ENCODE data around the gene SEC24C. TPM values are rescaled to one million over a fixed set of nuclear protein-coding genes. Genes with fewer than 3 reads are reported as not detected.

Gene SEC24C
- total RNA-seq, 1 donor from 2014 or later: 89.8 TPM

DNA sequence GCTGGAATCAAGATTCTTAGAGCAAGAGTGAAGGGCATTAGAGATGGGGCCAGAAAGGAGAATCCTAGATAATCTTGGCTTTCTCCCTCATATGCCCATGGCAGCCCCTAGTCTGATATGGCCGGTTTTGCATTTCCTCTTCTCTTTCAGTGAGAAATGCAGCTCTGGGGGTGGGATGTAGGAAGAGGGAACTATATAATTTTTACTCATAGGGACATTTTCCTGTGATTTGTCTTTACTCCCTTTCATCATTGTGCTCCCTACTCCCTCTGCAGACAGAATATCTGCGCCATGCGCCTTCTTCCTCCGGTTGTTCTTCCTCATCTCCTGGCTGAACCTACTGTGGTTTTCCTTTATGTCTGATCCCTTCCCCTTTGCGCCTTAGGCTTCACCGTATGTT lies 20.9 kb downstream of the SEC24C start:
- intact Hi-C loops (cut with micrococcal nuclease): no loop called here
- Mint-ChIP-seq H3K4me1 (peaks cover 33% of the 10 kb centered on the region), H3K27ac (no peak overlapping the region), H3K4me3 (no peak overlapping the region), H3K9me3 (no peaks in the 10 kb centered on the region), H3K27me3 (no peaks in the 10 kb centered on the region), H3K36me3 (ENCODE audit: low read depth) (peaks cover 96% of the 10 kb centered on the region)
- no peak for DNase-seq
- ChIA-PET POLR2A (interaction anchor here (0.6 kb wide), 1 partner anchor 12 kb away, joined by 5 read pairs; no protein-coding TSS in a partner anchor), CTCF (no interaction called here)
- TF ChIP-seq, protein P1, sequence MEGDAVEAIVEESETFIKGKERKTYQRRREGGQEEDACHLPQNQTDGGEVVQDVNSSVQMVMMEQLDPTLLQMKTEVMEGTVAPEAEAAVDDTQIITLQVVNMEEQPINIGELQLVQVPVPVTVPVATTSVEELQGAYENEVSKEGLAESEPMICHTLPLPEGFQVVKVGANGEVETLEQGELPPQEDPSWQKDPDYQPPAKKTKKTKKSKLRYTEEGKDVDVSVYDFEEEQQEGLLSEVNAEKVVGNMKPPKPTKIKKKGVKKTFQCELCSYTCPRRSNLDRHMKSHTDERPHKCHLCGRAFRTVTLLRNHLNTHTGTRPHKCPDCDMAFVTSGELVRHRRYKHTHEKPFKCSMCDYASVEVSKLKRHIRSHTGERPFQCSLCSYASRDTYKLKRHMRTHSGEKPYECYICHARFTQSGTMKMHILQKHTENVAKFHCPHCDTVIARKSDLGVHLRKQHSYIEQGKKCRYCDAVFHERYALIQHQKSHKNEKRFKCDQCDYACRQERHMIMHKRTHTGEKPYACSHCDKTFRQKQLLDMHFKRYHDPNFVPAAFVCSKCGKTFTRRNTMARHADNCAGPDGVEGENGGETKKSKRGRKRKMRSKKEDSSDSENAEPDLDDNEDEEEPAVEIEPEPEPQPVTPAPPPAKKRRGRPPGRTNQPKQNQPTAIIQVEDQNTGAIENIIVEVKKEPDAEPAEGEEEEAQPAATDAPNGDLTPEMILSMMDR (IDR thresholded peaks at IDR 0.05): no peak
- no peak for ATAC-seq (ENCODE audit: low read depth)

DNA sequence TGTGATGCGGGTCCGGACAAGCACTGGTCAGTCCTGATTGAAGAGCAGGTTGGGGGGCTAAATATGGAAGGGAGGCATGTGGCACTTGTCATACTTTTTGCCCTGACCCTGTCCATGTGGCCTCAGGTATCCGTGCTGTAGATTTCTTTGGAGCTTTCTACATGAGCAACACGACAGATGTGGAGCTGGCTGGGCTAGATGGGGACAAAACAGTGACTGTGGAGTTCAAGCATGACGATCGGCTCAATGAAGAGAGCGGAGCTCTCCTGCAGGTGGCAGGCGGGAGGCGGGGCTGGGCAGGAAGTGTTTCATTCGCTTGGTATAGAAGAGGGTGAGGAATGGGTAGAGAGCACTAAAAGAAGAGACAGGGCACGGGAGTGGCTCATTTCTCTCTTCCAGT lies 24.7 kb downstream of the SEC24C start:
- Mint-ChIP-seq H3K9me3 (no peaks in the 10 kb centered on the region), H3K4me1 (peaks cover 43% of the 10 kb centered on the region), H3K36me3 (ENCODE audit: low read depth) (peaks cover 89% of the 10 kb centered on the region), H3K27me3 (no peaks in the 10 kb centered on the region), H3K4me3 (peak overlapping the region; percentile 13), H3K27ac (peak overlapping the region; percentile 66)
- DNase-seq: peak; percentile 39
- POLR2A ChIA-PET: interaction anchor here (0.6 to 2.0 kb wide), 6 partner anchors 9 to 209 kb away, joined by 3 to 8 read pairs (median 5); partner anchors contain the start of genes CHCHD1 and SEC24C
- intact Hi-C loops (cut with micrococcal nuclease): no loop called here
- peak; percentile 37 for ATAC-seq (ENCODE audit: low read depth)
- CTCF ChIA-PET: interaction anchor here (1.3 to 1.4 kb wide), 2 partner anchors 13 to 111 kb away, joined by 4 to 5 read pairs; partner anchors contain the start of gene CHCHD1
- TF ChIP-seq, protein P1 (IDR thresholded peaks at IDR 0.05): no peak

DNA sequence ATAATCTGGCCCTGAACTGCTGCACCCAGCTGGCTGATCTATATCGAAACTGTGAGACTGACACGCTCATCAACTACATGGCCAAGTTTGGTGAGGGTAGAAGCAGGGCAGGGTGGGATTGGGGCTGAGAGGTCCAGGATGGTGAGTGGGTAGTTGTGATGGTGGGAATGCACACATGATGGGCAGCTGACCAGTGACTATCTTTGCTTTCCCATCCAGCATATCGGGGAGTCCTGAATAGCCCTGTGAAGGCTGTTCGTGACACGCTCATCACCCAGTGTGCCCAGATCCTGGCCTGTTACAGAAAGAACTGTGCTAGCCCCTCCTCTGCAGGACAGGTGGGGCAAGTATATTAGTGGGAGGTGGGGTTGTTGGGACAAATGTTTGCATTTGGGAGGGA lies 25.2 kb downstream of the SEC24C start:
- H3K27me3 Mint-ChIP-seq: no peaks in the 10 kb centered on the region
- ATAC-seq (ENCODE audit: low read depth) (no peak), DNase-seq (no peak)
- no peaks in the 10 kb centered on the region for H3K9me3 Mint-ChIP-seq
- intact Hi-C loops (cut with micrococcal nuclease): no loop called here
- peak overlapping the region; percentile 66 for H3K27ac Mint-ChIP-seq
- TF ChIP-seq, protein P1 (IDR thresholded peaks at IDR 0.05): no peak
- CTCF ChIA-PET: interaction anchor here (1.3 to 1.4 kb wide), 2 partner anchors 12 to 110 kb away, joined by 4 to 5 read pairs; partner anchors contain the start of gene CHCHD1
- H3K4me3 Mint-ChIP-seq: peak overlapping the region; percentile 13
- POLR2A ChIA-PET: interaction anchor here (1.0 to 2.0 kb wide), 4 partner anchors 8 to 39 kb away, joined by 4 to 8 read pairs (median 5); partner anchors contain the start of genes CHCHD1 and SEC24C
- peaks cover 48% of the 10 kb centered on the region for H3K4me1 Mint-ChIP-seq
- H3K36me3 Mint-ChIP-seq (ENCODE audit: low read depth): peaks cover 87% of the 10 kb centered on the region

DNA sequence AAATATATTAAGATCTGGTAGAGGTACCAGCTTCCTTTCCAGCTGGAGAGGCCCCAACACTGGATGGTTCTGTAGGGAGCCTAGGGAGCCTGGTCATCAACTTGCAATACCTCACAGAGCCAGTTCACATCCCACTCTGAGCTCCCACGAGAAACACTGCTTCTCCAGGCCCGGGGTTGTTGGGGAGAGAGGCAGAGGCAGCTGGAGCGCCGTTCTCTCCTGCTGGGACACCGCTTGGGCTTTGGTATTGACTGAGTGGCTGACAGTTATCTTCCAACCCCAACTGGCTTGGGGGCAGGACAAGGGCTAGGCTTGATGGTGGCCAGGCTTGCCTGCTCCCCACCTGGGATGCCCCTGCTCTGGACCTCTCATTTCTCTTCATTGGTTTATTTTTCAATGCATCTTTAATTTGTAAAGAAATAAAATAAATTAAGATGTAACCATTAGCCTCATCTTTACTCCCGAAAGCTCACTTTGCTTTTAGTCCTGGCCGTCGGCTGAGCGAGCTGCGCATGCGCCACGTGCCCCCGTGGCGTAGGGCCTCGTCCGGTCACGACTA lies 27.6 kb downstream of the SEC24C start:
- Mint-ChIP-seq H3K4me3 (peak overlapping the region; percentile 91), H3K4me1 (peaks cover 64% of the 10 kb centered on the region), H3K9me3 (no peaks in the 10 kb centered on the region), H3K36me3 (ENCODE audit: low read depth) (peaks cover 77% of the 10 kb centered on the region), H3K27ac (peak overlapping the region; percentile 91), H3K27me3 (no peaks in the 10 kb centered on the region)
- ATAC-seq (ENCODE audit: low read depth) (peak; percentile 2), DNase-seq (peak; percentile 27)
- intact Hi-C loops (cut with micrococcal nuclease): loop anchor here (1.0 to 5.0 kb wide), 7 partner anchors 14 to 1056 kb away; partner anchors contain the start of genes KAT6B, NDST2, SEC24C and ZSWIM8
- ChIA-PET CTCF (interaction anchor here (0.8 to 2.8 kb wide), 5 partner anchors 14 to 108 kb away, joined by 3 to 19 read pairs (median 5); no protein-coding TSS in a partner anchor), POLR2A (interaction anchor here (0.5 to 3.3 kb wide), 20 partner anchors 9 to 1465 kb away, joined by 3 to 77 read pairs (median 8); partner anchors contain the start of genes CAMK2G, CHCHD1, NDST2 and PPP3CB)
- TF ChIP-seq, protein P1 (IDR thresholded peaks at IDR 0.05): no peak
